ENCODE data around the gene MSI2.

Gene MSI2

DNA sequence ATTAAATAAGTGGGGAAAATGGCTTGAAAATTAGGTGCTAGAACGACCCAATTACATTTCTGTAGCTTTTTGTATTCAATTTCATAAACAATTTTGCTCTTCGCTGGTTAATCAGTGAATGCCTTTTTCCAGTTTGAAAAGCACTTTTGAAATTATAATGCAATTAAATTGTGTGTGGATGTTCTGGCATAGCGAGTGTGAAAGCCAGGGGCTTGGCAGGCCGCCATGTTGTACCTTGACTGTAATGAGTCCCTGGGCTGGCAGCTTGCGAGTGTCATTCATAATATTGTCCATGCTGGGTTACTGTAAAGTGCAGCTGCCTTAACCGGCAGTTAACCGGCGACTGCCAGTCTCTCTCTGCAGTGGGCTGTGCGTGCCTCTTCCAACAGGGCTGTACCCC, 310.9 kb downstream of the MSI2 start:
- DNase-seq, result no peak

DNA sequence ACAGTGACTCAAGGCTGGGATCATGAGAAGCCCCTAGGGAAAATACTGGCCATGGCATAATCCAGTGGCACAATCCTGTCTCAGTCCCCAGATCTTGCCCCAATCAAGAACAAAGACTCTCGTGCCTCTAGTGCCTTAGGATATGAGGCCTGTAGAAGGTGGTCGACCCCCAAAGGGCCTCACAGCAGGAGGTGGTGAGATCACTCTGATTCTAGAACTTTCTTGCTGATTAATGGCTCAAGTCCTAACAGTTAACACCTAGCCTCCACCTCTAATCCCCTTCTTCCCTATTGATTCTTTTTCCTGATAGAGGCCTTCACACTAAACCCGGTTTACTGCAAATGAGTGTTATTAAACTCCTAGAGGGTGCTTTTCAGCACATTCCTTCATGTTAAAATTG, 312.0 kb downstream of the MSI2 start:
- DNase-seq, result no peak

- no peak for DNase-seq
Measured at GRCh38 chr17:57569021-57569420, 312.7 kb downstream of the MSI2 start.

- DNase-seq, result no peak
Measured at GRCh38 chr17:57569853-57570252, 313.5 kb downstream of the MSI2 start.

DNA sequence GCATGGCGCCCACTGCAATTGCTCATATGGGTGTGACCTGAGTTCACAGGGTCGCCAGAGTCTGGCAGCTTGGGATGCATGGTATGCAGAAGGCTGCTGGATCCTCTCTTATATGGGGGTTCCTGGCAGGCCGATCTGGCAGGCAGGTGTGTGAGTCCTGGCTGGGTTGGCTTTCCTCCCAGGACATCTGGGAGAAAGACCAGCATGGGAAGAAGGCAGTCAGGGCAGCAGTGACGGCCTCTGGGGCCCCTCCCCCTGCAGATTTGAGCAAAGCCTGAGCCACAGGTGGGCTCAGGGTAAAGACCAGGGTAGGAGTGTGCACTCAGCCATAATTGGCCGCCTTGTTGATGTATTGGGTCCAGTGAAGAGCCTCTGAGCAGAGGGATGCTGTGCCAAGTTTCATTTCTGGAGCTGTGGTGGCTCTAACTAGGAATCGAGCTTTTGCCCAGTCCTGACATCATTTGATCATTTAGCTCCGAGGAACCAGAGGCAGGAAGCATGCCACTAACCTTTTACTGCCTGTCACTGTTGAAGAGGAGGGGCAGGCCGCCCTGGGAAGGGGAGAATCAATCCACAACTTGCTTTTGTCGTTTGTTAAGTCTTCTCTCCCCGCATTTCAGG, 314.5 kb downstream of the MSI2 start:
- DNase-seq, result no peak

GRCh38 chr17:57572062-57572461, 315.7 kb downstream of the MSI2 start:
- DNase-seq, result no peak

DNA sequence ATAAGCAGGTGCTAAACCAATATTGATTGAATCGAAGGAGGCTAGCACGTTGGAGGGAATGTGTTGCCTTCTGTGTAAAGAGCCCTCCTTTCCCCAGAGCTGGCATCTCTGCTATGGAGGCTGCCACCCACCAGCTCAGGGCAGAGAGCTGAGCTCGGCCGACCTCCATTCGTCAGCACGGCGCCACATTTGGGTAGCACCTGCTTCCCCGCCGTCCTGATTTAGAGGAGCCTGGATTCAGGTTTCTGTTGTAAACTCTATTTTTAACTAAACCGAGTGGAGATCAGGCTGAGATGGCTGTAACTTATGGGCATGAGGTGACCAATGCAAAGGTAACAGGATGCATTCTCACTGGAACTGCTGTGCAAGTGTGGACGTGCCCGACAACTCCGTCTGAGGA, 316.3 kb downstream of the MSI2 start:
- no peak for DNase-seq

DNA sequence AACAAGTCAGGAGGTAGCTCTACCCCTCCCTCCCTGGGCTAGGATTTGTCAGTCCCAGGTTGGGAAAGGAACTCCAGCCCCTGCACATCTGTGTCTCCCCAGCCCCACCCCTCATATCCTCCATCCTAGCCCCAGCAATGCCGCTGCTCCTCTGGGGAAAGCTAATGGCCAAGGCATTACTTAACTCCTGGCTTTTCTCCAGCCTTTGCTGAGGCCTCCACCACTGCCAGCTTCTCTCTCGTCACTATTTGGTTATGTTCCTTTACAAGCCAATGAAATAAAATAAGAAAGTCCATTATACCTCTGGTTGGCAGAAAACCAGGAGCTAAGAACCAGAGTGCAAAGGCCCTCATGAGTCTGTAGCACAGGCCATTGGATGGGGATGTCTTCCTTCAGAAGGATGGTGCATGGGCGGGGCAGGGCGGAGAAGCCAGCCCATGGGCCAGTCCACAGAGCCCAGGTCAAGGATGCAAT, 317.8 kb downstream of the MSI2 start:
- DNase-seq, result no peak

DNA sequence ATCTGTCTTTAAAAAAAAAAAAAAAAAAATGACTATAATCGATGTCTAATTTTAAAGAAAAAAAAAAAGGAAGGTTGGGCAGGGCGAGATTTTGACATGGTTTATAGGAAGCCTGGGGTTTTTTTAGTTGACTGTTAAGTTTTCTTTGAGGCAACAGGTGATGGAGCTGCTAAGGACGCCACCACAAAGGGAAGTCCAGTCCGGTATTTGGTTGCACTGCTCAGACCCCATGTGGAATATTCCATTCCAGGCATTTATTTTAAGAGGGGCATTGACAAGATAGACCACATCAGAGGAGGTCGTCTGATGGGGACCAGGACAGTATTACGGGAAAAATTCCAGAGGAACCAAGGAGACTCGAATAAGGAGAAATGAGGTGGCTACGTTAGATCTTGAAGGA, 320.4 kb downstream of the MSI2 start:
- DNase-seq, result no peak

DNA sequence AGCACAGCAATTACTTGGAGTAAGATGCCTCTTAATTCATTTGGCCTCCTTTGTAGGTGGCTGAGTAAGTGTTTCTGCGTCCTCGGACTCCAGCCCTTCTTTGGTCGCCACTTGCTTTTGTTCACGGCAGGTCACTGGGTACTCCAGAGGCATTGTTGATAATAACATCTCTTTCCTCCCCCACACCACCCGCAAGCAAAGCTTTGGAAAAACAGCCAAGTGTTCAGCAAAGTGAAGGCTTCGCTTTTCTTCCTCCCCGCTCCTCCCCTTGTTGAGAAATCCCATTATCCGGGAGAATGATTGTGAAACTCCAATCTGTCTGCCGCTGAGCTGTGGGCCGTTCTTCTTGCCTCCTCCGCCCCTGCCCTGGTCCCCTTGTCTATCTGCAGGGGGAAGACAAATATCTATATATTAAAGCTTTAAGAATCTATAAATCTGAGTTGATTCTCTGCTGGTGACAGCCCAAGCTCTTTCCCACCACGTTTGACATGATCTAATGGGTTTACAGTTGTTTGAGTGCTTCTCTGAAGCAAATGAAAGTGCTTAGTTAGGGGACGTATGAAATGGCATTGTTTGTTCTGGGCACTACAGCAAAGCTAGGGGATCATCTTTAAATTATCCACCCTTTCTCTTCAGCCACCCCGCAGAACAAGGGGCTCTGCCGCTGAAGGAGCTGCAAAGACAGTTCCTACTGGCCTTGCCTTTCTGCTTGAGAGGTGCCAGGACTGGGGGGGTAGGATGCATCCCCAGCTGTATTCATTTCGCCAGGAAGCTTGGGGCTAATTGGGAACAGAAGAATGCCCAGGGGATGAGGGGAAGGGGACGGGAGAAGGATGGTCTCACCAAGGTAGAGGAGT, 321.7 kb downstream of the MSI2 start:
- no peak for DNase-seq

- no peak for DNase-seq
Measured at GRCh38 chr17:57578608-57579225, 322.4 kb downstream of the MSI2 start.

DNA sequence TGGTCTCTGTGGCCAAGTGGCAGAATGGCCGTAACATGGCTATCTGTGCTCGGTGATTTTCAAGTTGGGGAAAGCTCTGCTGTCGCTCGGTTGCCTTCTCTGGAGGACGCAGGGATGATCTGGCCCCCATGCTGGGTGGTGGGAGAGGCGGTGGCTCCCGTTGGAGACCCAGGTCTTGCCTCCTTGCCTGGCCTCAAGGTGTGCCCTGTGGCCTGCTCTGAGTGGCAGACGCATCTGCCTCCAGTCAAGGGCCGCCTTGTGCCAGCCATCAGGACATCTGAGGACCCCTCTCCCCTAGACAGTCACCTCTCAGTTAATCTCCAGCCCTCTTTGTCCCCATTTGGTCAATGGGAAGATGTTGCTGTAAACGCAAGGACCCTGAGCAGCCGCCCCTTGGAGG, 322.9 kb downstream of the MSI2 start:
- DNase-seq, result no peak

DNA sequence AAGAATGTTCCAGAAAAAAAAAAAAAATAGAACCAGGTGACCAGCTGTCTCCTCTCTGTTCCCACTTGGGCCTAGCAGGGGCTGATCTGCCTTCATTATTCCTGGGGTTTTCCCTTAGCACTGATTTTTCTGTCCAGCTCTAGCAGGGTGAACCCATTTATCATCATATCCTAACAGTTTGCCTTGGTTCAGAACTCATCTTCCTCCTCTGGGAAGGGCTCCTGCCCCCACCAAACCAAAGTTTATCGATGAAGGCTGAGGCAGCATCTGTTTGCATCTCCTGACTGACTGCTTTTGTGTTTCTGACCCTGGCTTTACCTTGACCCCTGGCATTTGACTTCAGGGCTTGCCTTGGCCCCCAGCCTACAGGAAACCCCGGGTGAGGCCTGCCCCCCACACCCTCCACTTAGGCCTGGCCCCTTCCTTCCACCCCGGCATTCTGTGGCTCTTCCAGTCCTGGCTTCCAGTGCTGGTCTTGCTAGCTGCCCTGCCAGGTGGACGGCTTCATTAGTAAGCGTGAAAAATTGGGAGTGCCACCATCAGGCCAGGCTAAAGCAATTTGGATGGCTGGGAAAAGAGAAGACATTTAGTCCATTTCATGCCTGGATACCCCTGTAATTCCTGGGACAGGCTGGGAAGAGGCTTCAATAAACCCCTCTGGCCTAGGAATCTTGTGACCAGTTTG, 323.9 kb downstream of the MSI2 start:
- no peak for DNase-seq

GRCh38 chr17:57582881-57583756, 326.8 kb downstream of the MSI2 start:
- no peak for DNase-seq

GRCh38 chr17:57584050-57584551, 327.8 kb downstream of the MSI2 start:
- no peak for DNase-seq

DNA sequence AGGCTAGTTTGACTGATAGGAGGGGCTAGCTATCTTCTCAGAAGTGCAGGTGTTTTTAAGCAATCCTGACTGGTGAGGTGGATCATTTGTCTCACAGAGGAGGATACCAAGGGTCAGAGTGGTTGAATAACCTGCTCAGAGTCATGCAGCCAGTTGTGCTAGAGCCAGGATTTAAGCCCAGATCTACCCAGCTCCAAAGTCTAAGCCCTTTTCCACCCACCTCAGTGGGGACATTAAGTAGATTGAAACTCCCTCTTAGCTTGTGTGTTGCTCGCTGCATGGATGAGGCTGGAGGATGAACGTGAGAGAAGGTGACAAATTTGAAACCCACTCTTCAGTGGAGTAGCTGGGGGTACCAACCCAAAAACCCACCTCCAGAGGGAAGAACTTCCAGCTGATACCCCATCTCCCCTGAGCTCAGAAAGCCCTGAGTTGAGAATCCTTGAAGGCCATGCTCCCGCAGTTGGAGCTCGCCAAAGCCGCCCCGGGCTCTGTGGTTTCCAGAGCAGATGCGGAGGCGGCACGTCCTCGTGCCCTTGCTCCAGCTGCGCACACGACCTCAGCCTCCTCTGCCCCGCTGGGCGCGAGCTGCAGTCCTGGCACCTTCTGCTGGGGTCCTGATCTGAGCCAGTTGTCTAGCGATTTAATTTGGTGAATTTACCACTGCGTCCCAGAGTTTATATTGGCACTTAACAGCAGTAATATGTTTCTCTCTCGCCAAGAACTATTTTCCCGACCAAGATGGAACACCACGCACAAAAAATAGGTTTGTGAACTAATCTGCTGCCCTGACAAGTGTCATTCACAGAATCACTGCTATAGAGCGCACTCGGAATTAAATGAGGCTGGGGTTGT, 329.2 kb downstream of the MSI2 start:
- DNase-seq, result no peak

- DNase-seq, result no peak
Measured at GRCh38 chr17:57586196-57586740, 329.9 kb downstream of the MSI2 start.

DNA sequence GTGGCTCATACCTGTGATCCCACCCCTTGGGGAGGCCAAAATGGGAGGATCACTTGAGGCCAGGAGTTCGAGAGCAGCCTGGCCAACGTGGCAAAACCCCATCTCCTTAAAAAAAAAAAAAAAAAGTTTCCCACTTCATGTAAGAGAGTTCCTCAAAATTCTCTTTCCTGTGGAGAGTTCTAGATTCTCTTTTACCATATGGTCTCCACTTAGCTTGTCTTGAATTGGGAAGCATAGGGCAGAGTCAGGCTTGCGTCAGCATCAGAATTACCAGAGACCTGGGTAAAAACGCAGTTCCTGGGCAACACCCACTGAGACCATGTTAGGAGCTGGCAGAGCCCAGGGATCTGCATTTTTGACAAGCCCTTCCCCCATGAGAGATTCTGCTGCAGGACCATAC, 330.4 kb downstream of the MSI2 start:
- no peak for DNase-seq

DNA sequence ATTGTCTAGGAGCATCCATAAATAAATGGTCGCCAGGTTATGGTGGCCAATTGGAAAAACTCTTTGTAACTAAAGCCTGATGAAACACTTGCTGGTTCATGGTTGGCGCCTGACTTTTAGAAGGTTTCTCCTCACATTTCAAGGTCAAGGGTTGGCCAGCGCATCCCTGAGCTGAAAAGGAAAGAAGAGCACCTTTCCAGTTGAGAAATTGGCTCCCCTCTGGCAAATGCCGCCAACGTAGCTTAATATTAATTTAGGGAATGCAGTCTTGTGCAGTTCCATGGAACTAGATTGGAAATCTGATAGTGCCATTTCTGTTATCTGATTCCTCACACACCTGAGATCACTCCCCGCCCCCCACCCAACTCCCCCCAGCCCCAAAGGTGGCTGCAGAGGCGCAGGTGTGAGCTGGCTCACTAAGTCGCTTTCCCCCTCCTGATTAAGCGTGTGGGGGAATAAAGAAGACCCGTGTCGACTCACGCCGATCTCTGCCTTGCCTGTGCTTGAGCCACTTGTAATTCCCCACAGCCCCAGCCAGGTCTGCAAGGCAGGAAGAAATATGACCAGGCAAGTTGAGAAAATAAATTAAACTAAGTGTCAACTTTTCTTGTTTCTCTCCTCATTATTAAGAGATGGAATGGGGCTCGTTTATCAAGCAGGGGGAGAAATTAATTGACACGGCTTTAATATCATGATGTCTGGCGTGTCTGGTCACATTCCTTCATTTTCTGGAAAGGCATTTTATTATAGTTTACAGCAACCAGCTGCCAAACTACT, 331.1 kb downstream of the MSI2 start:
- no peak for DNase-seq

DNA sequence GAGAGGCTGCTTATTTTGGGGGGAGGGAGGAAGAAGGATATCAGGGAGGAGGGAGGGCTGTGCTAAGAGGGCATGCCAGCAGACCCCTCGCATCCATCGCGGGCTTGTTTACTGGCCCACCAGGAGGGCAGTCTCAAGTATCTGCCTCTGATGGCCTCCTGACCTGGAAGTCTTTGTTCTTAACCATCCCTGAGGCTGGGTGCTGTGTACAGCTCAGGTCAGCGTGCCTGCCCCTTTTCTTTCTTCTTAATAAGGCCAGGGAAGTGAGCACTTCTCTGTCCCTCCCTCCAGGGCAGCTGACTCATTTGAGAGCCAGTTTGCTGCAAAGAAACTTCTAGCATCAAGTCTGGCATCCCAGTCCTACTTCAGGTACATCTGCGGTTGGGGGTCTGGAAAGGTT, 331.8 kb downstream of the MSI2 start:
- no peak for DNase-seq

Measured in hematopoietic multipotent progenitor cell treated with erythropoietin and hydrocortisone succinate and interleukin-3 and kit ligand, for 8 days (in vitro differentiated cells).